SKM-1 treated with dmso at 0.1 percent for 144 hours (cell line): ENCODE data around the gene FARP1.

Experiments
- DNase-seq: peaks from one replicate; lab custom pipeline; 2025; ENCODE audit not compliant: unreplicated experiment; lab: John Stamatoyannopoulos, UW

FARP1 gene

GRCh38 chr13:98327371-98328270, 184.7 kb downstream of the FARP1 start:
- DNase-seq = no peak

GRCh38 chr13:98328511-98328910, 185.6 kb downstream of the FARP1 start:
- no peak for DNase-seq

- DNase-seq = no peak
These were observed 189.3 kb downstream of the FARP1 start for GRCh38 chr13:98332222-98332621.

- no peak for DNase-seq
These were observed 189.8 kb downstream of the FARP1 start for GRCh38 chr13:98332691-98333090.

GRCh38 chr13:98333486-98333885, 190.6 kb downstream of the FARP1 start:
- DNase-seq = no peak

- DNase-seq = no peak
These were observed 191.8 kb downstream of the FARP1 start for GRCh38 chr13:98334620-98335205.

- DNase-seq = no peak
These were observed 192.8 kb downstream of the FARP1 start for GRCh38 chr13:98335721-98336120.

- DNase-seq = no peak
These were observed 195.4 kb downstream of the FARP1 start for GRCh38 chr13:98338310-98338709.

GRCh38 chr13:98339684-98340425, 197.0 kb downstream of the FARP1 start:
- DNase-seq = no peak

GRCh38 chr13:98342953-98343352, 200.1 kb downstream of the FARP1 start:
- DNase-seq = no peak

- no peak for DNase-seq
These were observed 200.6 kb downstream of the FARP1 start for GRCh38 chr13:98343461-98343860.

GRCh38 chr13:98344392-98344791, 201.5 kb downstream of the FARP1 start:
- no peak for DNase-seq

- no peak for DNase-seq
These were observed 202.4 kb downstream of the FARP1 start for GRCh38 chr13:98345107-98345935.

- no peak for DNase-seq
These were observed 204.2 kb downstream of the FARP1 start for GRCh38 chr13:98346904-98347636.

- no peak for DNase-seq
These were observed 204.9 kb downstream of the FARP1 start for GRCh38 chr13:98347756-98348155.

- no peak for DNase-seq
These were observed 205.7 kb downstream of the FARP1 start for GRCh38 chr13:98348466-98349200.

- no peak for DNase-seq
These were observed 206.9 kb downstream of the FARP1 start for GRCh38 chr13:98349731-98350305.

GRCh38 chr13:98350746-98351330, 207.9 kb downstream of the FARP1 start:
- no peak for DNase-seq

GRCh38 chr13:98351636-98352035, 208.7 kb downstream of the FARP1 start:
- DNase-seq = no peak
